Skeletal muscle tissue (tissue), 4 donors: Measurements from ENCODE around the gene NSFL1C. TPM values are rescaled to one million over a fixed set of nuclear protein-coding genes. Genes with fewer than 3 reads are reported as not detected.

ENCODE experiments used
- H3K27ac ChIP-seq: one replicate; pipeline ENCODE4 v1.7.0; 2013; ENCODE audit warnings: mild to moderate bottlenecking, low read depth, low read length, inconsistent platforms
- H3K27me3 ChIP-seq, 3 donors: one replicate each; pipeline ENCODE4 v1.7.0; 2013; ENCODE audit warnings: low read length in 3 of 3; ENCODE audit not compliant: control insufficient read depth in 3 of 3, insufficient read depth in 3 of 3
- H3K36me3 ChIP-seq, 3 donors: one replicate each; pipeline ENCODE4 v1.7.0; 2013; ENCODE audit warnings: low read length in 3 of 3; ENCODE audit not compliant: control insufficient read depth in 3 of 3, insufficient read depth in 3 of 3
- H3K4me1 ChIP-seq, 3 donors: one replicate each; pipeline ENCODE4 v1.7.0; 2013; ENCODE audit warnings: low read length in 3 of 3, mild to moderate bottlenecking in 3 of 3; ENCODE audit not compliant: control insufficient read depth in 3 of 3, insufficient read depth in 3 of 3
- H3K4me3 ChIP-seq, 3 donors: one replicate each; pipeline ENCODE4 v1.7.0; 2013; ENCODE audit warnings: low read length in 3 of 3
- H3K9ac ChIP-seq, 3 donors: one replicate each; pipeline ENCODE4 v1.7.0; 2013; ENCODE audit warnings: low read length in 3 of 3, mild to moderate bottlenecking in 3 of 3, moderate library complexity in 2 of 3, low read depth in 1 of 3
- H3K9me3 ChIP-seq, 3 donors: one replicate each; pipeline ENCODE4 v1.7.0; 2013; ENCODE audit warnings: low read length in 3 of 3; ENCODE audit not compliant: control insufficient read depth in 3 of 3
- total RNA-seq: library from RNA; depleted of rRNA; stranded (reverse); fragments of >200 nt; gene quantifications from one replicate; pipeline ENCODE4 v1.2.3, GENCODE V29; 2014
- donor health status: Osteomylitis.

NSFL1C gene
- total RNA-seq, 1 donor from 2014 or later, result 28.7 TPM

DNA sequence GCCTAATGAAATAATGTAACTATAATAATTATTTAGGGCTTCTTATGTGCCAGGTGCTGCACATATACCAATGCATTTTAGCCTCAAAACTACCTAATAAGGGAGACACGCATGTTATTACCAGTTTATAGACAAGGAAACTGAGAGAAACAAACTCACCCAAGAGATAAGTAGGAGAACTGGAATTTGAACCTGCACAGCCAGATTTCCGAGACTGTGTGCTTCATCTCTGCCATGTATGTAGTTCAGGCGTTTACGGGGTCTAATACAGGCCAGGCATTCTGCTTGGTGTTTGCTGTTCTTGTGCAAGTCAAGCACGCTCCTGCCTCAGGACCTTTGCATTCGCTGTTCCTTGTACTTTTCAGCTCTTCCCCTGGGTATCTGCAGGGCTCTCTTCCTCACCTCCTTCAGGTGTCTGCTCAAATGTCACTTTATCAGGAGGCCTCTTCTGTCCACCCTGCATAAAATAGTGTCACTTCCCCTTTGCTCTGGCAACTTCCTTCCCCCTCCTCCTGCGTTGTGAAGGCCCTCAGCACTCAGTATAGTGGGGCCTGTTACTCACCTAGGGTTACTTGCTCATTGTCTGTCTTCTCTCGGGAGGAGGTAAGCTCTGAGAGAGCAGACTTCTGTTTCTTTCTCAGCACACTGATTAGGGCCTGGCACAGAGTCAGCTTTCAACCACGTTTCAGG lies 6.1 kb upstream of the NSFL1C start:
- H3K27me3 ChIP-seq, result peaks cover 0 to 4% (median 3%) of the 10 kb centered on the region in 3 donors
- H3K4me1 ChIP-seq, result peaks cover 3 to 9% (median 8%) of the 10 kb centered on the region in 3 donors
- no peaks in the 10 kb centered on the region for H3K36me3 ChIP-seq
- H3K4me3 ChIP-seq, result no peak overlapping the region
- H3K9me3 ChIP-seq, result no peaks in the 10 kb centered on the region
- H3K27ac ChIP-seq, result no peak overlapping the region
- no peak overlapping the region for H3K9ac ChIP-seq

DNA sequence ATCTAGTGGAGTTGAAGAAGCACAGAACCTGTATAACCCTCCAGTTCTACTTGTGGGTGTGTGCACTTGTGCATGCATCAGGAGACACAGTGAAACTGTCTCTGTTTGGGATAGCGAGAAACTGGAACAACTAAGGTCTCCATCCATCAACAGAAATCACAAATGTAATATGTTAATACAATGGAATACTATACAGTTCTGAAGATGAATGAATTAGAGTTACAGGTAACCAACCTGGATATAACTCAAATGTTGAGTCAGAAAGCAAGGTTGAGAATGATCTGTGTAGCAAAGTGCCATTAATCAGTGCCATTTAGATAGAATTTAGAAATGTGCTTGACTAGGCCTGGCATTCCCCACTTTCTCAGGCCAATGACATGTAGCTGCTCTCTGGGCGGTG lies 4.6 kb upstream of the NSFL1C start:
- no peak overlapping the region for H3K27ac ChIP-seq
- H3K9ac ChIP-seq, result no peak overlapping the region
- no peaks in the 10 kb centered on the region for H3K9me3 ChIP-seq
- H3K36me3 ChIP-seq, result no peaks in the 10 kb centered on the region
- H3K27me3 ChIP-seq, result no peaks in the 10 kb centered on the region
- peaks cover 7 to 17% (median 12%) of the 10 kb centered on the region in 3 donors for H3K4me1 ChIP-seq
- no peak overlapping the region for H3K4me3 ChIP-seq

DNA sequence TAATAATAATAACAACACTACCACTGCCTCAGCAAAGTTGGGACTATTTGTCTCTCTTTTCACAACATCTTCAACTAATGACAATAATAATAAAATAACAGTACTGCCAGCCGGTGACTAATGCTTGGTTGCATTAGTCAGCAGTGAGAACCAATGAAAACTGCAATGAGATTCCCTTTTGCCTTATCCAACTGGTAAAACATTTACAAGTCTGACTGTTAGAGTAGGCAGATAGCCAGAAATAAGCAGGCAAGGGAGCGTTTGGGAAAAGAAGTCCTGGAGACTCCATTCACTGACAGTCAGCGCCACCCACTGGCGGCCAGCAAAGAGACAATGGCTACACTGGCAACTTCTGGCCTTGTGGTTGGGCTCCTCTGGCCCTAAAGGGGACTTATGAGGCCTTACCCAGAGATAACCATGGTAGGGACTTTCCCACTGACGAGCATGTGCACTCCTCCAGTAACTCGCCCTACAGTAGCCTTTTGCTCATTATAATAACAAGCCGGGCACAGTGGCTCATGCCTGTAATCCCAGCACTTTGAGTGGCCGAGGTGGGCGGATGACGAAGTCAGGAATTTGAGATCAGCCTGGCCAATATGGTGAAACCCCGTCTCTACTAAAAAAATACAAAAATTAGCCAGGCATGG lies 3.4 kb upstream of the NSFL1C start:
- Histone ChIP-seq H3K27ac (no peak overlapping the region), H3K9me3 (no peaks in the 10 kb centered on the region), H3K9ac (no peak overlapping the region), H3K27me3 (no peaks in the 10 kb centered on the region), H3K4me3 (peak overlapping the region in 1 of 3 donors; percentile 13), H3K4me1 (peaks cover 19 to 29% (median 23%) of the 10 kb centered on the region in 3 donors), H3K36me3 (no peaks in the 10 kb centered on the region)

DNA sequence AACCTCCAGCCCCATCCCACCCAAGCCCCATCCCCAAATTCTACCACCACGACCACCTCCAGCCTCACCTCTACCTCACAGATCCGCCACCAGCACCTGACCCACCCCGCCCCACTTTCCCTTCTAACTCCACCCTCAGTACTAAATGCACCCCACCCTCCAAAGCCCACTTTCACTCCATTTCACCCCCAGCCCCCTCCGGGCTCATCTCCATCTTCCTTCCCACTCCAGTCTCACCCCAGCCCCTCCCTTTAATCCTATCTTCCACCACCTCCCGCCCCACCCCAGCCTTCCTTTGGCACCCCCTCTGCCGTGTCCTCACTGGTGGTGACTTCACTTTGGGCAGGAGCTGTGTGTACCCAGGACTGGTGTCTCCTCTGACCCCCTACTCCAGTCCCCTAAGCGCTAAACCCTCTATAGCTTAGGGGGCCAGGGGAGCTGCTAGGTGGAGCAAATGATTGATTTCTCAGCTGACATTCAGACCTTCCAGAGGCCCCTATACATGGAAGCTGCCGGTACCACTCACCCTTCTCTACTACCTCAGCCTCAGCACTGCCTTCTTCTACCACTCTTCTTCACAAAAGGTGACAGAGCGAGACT lies 2.8 kb upstream of the NSFL1C start:
- Histone ChIP-seq H3K9ac (no peak overlapping the region), H3K4me3 (no peak overlapping the region), H3K36me3 (peaks cover 0 to 2% (median under 1%) of the 10 kb centered on the region in 3 donors), H3K9me3 (no peaks in the 10 kb centered on the region), H3K27ac (no peak overlapping the region), H3K4me1 (peaks cover 25 to 36% (median 29%) of the 10 kb centered on the region in 3 donors), H3K27me3 (no peaks in the 10 kb centered on the region)

DNA sequence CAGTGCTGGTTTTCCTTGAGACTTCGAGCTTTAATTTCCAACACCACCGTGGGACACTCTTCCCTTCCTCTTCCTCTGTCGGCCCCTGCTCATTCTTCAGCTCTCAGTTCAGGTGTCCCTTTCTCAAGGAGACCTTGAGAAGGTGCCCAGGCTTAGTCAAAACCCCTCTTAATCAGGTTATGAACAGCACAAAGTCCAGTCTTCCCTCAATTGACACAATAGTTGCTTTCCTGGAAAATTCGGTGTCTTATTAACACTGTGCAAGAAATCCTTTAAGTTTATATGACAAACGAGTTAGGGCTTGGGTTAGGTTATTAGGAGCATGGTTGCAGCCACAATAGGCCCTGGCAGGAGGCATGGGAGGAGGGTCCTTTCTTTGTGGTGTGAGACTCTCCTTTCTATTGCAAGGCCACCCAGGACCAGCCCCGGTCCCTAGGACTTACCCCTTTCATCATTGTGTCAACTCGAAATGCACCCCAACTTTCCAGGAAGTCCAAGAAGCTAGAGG lies 1.5 kb upstream of the NSFL1C start:
- H3K4me3 ChIP-seq, result no peak overlapping the region
- peak overlapping the region; percentile 22 for H3K27ac ChIP-seq
- H3K9me3 ChIP-seq, result no peaks in the 10 kb centered on the region
- no peaks in the 10 kb centered on the region for H3K27me3 ChIP-seq
- no peak overlapping the region for H3K9ac ChIP-seq
- H3K4me1 ChIP-seq, result peaks cover 35 to 45% (median 36%) of the 10 kb centered on the region in 3 donors
- peaks cover 7 to 13% (median 11%) of the 10 kb centered on the region in 3 donors for H3K36me3 ChIP-seq

DNA sequence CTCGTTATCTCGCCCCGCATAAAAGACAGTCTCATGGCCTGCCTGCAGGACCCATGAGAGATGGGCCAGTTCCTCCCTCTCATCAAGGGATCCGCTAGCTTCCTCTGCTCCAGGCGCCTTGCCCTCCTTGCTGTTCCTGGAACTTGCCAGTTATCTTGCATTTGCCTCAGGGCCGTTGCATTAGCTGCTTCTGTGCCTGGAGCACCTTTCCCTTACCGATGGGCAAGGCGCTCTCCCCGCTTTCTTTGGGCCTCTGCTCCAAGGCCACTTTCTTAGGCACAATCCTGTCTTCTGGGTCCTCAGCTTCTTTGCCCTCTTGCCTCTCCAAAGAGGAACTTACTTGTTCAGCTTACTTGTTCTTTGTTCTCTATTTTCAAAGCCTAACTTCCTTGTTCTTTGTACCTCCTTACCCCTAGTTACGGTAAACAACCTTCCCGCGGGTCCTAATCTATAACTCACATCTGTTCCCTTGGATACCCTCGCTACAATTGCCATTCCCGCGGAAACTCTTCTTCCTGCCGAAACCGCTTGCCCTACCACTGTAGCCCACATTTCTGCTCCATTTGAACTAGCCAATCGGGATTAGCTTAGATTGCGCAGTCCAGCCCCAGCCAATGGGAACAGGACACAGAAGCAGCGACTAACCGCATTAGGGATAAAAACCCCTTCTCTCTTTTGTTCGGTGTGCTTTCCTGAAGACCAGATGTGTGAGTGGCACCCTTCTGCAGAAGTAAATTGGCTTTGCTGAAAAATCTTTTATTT lies 887 bp upstream of the NSFL1C start:
- Histone ChIP-seq H3K27ac (peak overlapping the region; percentile 55), H3K27me3 (no peaks in the 10 kb centered on the region), H3K9me3 (no peaks in the 10 kb centered on the region), H3K9ac (peak overlapping the region; percentile 12 to 58 (median 27)), H3K36me3 (peaks cover 7 to 18% (median 18%) of the 10 kb centered on the region in 3 donors), H3K4me3 (peak overlapping the region; percentile 57 to 64 (median 63)), H3K4me1 (peaks cover 35 to 46% (median 36%) of the 10 kb centered on the region in 3 donors)

DNA sequence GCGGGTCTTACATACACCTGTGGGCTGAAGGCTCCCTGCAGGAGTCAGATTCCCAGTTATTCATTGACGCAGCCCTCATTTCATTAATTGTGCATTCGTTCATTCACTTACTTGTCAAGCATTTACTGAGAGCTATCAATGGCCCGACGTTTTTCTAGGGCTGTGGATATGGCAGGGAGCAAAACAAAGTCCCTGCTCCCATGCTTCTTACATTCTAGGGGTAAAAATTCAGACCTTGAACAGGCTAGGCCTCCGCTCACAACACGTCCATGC lies 369 bp upstream of the NSFL1C start:
- peak overlapping the region; percentile 12 to 58 (median 27) for H3K9ac ChIP-seq
- no peaks in the 10 kb centered on the region for H3K27me3 ChIP-seq
- peak overlapping the region; percentile 57 to 64 (median 63) for H3K4me3 ChIP-seq
- H3K4me1 ChIP-seq, result peaks cover 35 to 49% (median 38%) of the 10 kb centered on the region in 3 donors
- H3K9me3 ChIP-seq, result no peaks in the 10 kb centered on the region
- H3K36me3 ChIP-seq, result peaks cover 7 to 21% (median 21%) of the 10 kb centered on the region in 3 donors
- peak overlapping the region; percentile 55 for H3K27ac ChIP-seq

DNA sequence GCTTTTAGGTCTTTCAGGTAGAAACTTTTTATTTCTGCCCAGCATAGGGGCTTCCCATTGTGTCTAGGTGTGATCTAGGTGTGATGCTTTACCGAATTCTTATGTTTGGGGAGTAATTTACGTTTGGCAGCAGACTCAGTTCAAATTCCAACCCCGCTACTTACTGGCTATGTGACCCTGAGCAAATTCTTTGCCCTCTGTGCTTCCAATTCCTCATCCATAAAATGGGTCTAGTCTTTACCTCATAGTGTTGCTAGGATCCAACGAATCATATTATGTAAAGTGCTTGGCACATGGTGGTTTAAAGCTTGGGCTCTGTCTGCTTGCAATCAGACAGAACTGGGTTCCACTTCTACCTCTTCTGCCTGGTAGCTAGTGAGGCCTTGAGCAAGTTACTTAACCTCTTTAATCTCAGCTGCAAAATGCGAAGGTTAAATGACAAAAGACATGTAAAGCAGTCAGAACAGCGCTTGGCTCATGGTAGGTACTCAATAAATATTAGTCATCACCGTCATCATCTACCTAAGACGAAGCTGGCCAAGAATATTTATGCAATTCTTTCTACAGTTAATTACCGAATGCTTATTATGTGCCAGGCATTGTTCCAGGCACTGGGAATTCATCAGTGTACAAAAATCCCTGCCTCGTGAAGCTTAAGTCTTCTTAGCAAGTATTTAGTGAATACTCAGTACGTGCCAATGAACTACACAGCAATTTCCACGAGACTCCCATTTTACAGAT lies 1.0 kb downstream of the NSFL1C start:
- Histone ChIP-seq H3K27me3 (no peaks in the 10 kb centered on the region), H3K9ac (peak overlapping the region; percentile 88 to 94 (median 94)), H3K4me1 (peaks cover 35 to 51% (median 39%) of the 10 kb centered on the region in 3 donors), H3K4me3 (peak overlapping the region; percentile 84 to 94 (median 84)), H3K27ac (peak overlapping the region; percentile 93), H3K9me3 (no peaks in the 10 kb centered on the region), H3K36me3 (peaks cover 10 to 33% (median 31%) of the 10 kb centered on the region in 3 donors)

DNA sequence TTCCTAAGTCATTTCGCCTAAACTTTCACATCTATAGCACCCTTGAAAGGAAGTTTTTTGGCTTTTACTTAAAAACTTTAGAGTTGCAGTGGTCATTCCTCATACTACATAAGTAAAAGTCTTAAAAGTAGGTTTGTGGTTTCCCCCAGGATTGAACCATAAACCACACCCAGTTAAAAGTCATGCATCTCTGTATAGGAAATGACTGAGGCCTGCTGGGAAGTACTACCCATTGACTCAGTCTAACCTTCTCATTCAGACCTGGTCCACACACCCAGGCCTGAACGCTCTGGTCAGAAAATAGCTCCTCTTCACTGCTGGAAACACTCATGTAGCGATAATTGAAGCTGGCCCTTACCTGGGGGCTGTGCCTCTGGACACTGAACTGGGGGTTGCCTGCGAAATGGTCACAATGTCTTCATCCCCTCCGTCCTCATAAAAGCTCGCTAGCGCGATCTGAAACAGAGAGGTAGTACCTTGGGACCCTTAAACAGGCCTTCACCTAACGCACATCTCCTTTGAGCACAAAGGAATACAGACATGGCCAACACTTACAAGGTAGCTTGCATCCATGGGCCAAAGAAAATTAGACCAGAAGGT lies 2.6 kb downstream of the NSFL1C start:
- H3K9me3 ChIP-seq, result no peaks in the 10 kb centered on the region
- no peak overlapping the region for H3K9ac ChIP-seq
- H3K27me3 ChIP-seq, result no peaks in the 10 kb centered on the region
- H3K27ac ChIP-seq, result no peak overlapping the region
- H3K36me3 ChIP-seq, result peaks cover 10 to 46% (median 43%) of the 10 kb centered on the region in 3 donors
- peaks cover 31 to 45% (median 33%) of the 10 kb centered on the region in 3 donors for H3K4me1 ChIP-seq
- peak overlapping the region in 1 of 3 donors; percentile 9 for H3K4me3 ChIP-seq
